ENCODE results near the gene RAB1B.
A peak's percentile ranks its signal among the peaks of the same experiment; 100 is the strongest.

RAB1B gene

GRCh38 chr11:66266378-66267038 lies 1.9 kb upstream of the RAB1B start:
- TF ChIP-seq, protein P1, sequence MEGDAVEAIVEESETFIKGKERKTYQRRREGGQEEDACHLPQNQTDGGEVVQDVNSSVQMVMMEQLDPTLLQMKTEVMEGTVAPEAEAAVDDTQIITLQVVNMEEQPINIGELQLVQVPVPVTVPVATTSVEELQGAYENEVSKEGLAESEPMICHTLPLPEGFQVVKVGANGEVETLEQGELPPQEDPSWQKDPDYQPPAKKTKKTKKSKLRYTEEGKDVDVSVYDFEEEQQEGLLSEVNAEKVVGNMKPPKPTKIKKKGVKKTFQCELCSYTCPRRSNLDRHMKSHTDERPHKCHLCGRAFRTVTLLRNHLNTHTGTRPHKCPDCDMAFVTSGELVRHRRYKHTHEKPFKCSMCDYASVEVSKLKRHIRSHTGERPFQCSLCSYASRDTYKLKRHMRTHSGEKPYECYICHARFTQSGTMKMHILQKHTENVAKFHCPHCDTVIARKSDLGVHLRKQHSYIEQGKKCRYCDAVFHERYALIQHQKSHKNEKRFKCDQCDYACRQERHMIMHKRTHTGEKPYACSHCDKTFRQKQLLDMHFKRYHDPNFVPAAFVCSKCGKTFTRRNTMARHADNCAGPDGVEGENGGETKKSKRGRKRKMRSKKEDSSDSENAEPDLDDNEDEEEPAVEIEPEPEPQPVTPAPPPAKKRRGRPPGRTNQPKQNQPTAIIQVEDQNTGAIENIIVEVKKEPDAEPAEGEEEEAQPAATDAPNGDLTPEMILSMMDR (IDR thresholded peaks at IDR 0.05) = no peak
- Histone ChIP-seq H3K27me3 (ENCODE audit: control insufficient read depth, insufficient read depth, low read length) (no peaks in the 10 kb centered on the region), H3K4me2 (ENCODE audit: low read length) (no peak overlapping the region), H3K4me3 (ENCODE audit: low read depth, low read length) (peak overlapping the region; percentile 27), H3K36me3 (ENCODE audit: control insufficient read depth, insufficient read depth, low read length) (no peaks in the 10 kb centered on the region), H3K9me3 (ENCODE audit: control insufficient read depth, low read length) (no peaks in the 10 kb centered on the region), H3K9ac (no peak overlapping the region), H3K27ac (no peak overlapping the region), H2AFZ (no peak overlapping the region), H3K4me1 (peaks cover 2% of the 10 kb centered on the region), H3K79me2 (no peaks in the 10 kb centered on the region)

- TF ChIP-seq, protein P1 (IDR thresholded peaks at IDR 0.05) = no peak
- H3K4me1 ChIP-seq = peaks cover 2% of the 10 kb centered on the region
- peak overlapping the region; percentile 65 for H3K4me2 ChIP-seq (ENCODE audit: low read length)
- H3K27ac ChIP-seq = peak overlapping the region; percentile 97
- H3K9ac ChIP-seq = no peak overlapping the region
- H3K36me3 ChIP-seq (ENCODE audit: control insufficient read depth, insufficient read depth, low read length) = no peaks in the 10 kb centered on the region
- H3K79me2 ChIP-seq = no peaks in the 10 kb centered on the region
- H3K27me3 ChIP-seq (ENCODE audit: control insufficient read depth, insufficient read depth, low read length) = no peaks in the 10 kb centered on the region
- no peaks in the 10 kb centered on the region for H3K9me3 ChIP-seq (ENCODE audit: control insufficient read depth, low read length)
- H3K4me3 ChIP-seq (ENCODE audit: low read depth, low read length) = peak overlapping the region; percentile 27
- no peak overlapping the region for H2AFZ ChIP-seq
Observed at GRCh38 chr11:66267039-66267378, 1.4 kb upstream of the RAB1B start.

GRCh38 chr11:66267379-66268243 lies 828 bp upstream of the RAB1B start:
- Histone ChIP-seq H3K27me3 (ENCODE audit: control insufficient read depth, insufficient read depth, low read length) (no peaks in the 10 kb centered on the region), H3K36me3 (ENCODE audit: control insufficient read depth, insufficient read depth, low read length) (no peaks in the 10 kb centered on the region), H3K4me1 (peaks cover 2% of the 10 kb centered on the region), H3K4me2 (ENCODE audit: low read length) (peak overlapping the region; percentile 90), H2AFZ (peak overlapping the region; percentile 85), H3K9me3 (ENCODE audit: control insufficient read depth, low read length) (no peaks in the 10 kb centered on the region), H3K79me2 (no peaks in the 10 kb centered on the region), H3K9ac (peak overlapping the region; percentile 14), H3K27ac (peak overlapping the region; percentile 97), H3K4me3 (ENCODE audit: low read depth, low read length) (peak overlapping the region; percentile 87)
- TF ChIP-seq, protein P1 (IDR thresholded peaks at IDR 0.05) = no peak

DNA sequence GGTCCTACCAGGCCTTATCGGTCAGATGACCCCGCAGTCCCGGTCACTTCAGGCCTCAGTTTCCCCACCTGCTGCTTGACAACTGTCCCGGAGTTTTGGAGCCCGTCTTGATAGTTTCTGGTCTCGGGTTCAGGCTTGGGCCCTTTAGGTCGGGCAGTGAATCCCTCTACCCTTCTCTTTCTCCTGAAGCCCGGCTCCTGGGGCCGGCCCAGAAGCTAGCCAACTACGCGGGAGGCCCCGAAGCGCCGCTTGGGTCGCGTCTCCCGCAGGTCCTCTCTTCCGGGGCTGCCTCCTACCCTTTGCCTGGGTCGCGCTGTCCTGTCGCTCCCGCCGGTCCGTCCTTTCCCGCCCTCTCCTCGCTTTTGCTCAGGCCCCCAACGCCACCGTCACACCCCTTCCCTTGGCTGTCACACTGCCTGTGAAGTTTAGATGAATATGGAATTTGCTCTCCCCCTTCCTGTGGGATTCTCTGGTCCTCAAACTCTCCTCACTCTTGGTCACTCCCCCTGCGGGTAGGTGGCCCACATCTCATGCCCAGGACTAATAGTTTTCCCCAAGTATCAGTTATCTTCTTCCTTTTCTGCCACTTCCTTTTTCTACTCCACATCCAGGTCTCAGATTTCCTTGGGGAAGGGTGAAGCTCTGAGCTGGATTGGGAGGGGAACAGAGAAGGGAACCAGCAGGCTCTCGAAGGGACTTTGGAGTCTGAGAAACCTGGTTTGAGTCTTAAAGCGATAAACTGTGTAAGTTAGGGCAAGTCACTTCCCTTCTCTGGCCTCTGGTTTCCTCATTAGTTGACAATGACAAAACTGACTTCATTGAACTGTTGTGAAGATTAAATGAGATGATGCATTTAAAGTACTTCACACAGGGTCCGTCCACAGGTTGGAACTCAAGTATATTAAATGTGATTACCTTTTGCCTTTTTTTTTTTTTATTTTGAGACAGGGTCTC lies 790 bp downstream of the RAB1B start:
- peak overlapping the region; percentile 13 for H3K9ac ChIP-seq
- peak overlapping the region; percentile 85 for H3K4me2 ChIP-seq (ENCODE audit: low read length)
- H3K9me3 ChIP-seq (ENCODE audit: control insufficient read depth, low read length) = no peaks in the 10 kb centered on the region
- H3K27me3 ChIP-seq (ENCODE audit: control insufficient read depth, insufficient read depth, low read length) = no peaks in the 10 kb centered on the region
- H3K4me3 ChIP-seq (ENCODE audit: low read depth, low read length) = peak overlapping the region; percentile 87
- H3K27ac ChIP-seq = peak overlapping the region; percentile 97
- H3K36me3 ChIP-seq (ENCODE audit: control insufficient read depth, insufficient read depth, low read length) = no peaks in the 10 kb centered on the region
- no peaks in the 10 kb centered on the region for H3K79me2 ChIP-seq
- TF ChIP-seq, protein P1 (IDR thresholded peaks at IDR 0.05) = no peak
- H2AFZ ChIP-seq = peak overlapping the region; percentile 85
- peaks cover 2% of the 10 kb centered on the region for H3K4me1 ChIP-seq

Data from parathyroid adenoma (tissue), 2 donors.